K562 (cell line): ENCODE results near the gene CHGA. TPM values are rescaled to one million over a fixed set of nuclear protein-coding genes. Genes with fewer than 3 reads are reported as not detected.

Experiments
- ATAC-seq: fragments of 200-7000 bp; cut with Tn5 transposase; 3 replicates; pipeline ENCODE4 v1.9.1; 2020; ENCODE audit warnings: moderate library complexity
- BruUV-seq: library from RNA; stranded (reverse); fragments of 400-500 nt; replicated peaks from 2 replicates; lab custom pipeline; 2021; lab: Mats Ljungman, UMichigan
- CTCF ChIA-PET: fragments of 300-600 bp; formaldehyde crosslinking; extraction: SDS; loops from one replicate; lab custom pipeline; 2021; ENCODE audit warnings: low intra/inter-chr PET ratio; lab: Yijun Ruan, JAX
- POLR2A ChIA-PET: fragments of 300-600, 350-650 bp; sonication (Branson Sonifier 250); formaldehyde crosslinking; extraction: SDS; loops from one replicate; lab custom pipeline; 2021; ENCODE audit warnings: antibody characterized with exemption, inconsistent platforms; lab: Yijun Ruan, JAX
- DNase-seq, 4 experiments: peaks; one replicate each; pipeline versions ENCODE4 v3.0.0 to v3.0.0-alpha.2; 2011 to 2018; ENCODE audit warnings: low spot score in 3 of 4, mixed read lengths in 3 of 4; ENCODE audit errors: extremely low read depth in 1 of 4
- FAIRE-seq: peaks from 2 replicates; lab custom pipeline; 2011; peaks lifted over from hg19 to GRCh38; lab: Jason Lieb, UNC
- H2AFZ ChIP-seq: 2 replicates; pipeline ENCODE4 v1.6.0; 2011; ENCODE audit warnings: low read depth, low read length, control low read depth, inconsistent platforms
- H3K27ac ChIP-seq: fragments of 200-600 bp; 3 replicates; pipeline ENCODE4 v1.8.0; 2011; ENCODE audit warnings: low read depth, mild to moderate bottlenecking, control low read depth, inconsistent platforms, low read length, moderate library complexity, mixed read lengths; ENCODE audit errors: extremely low read depth
- H3K27me3 ChIP-seq, 2 experiments: fragments of 300-600 bp in 1 of 2; 2 replicates in 1 of 2; 3 replicates in 1 of 2; pipeline versions ENCODE4 v1.6.0 to v1.8.0; 2011; ENCODE audit warnings: inconsistent platforms in 2 of 2, low read length in 2 of 2, mild to moderate bottlenecking in 1 of 2, mixed read lengths in 1 of 2, moderate library complexity in 1 of 2; ENCODE audit not compliant: control insufficient read depth in 2 of 2, insufficient read depth in 2 of 2
- H3K36me3 ChIP-seq: fragments of 300-600 bp; 3 replicates; pipeline ENCODE4 v1.8.0; 2011; ENCODE audit warnings: mild to moderate bottlenecking, low read length, inconsistent platforms; ENCODE audit not compliant: control insufficient read depth, insufficient read depth
- H3K4me1 ChIP-seq, 2 experiments: fragments of 200-600 bp in 1 of 2; replicated peaks in 1 of 2; 2 replicates in 1 of 2; 3 replicates in 1 of 2; pipeline versions ENCODE4 v1.5.1 to v1.8.0; 2011; ENCODE audit warnings: inconsistent platforms in 2 of 2, low read length in 2 of 2, mild to moderate bottlenecking in 1 of 2, mixed read lengths in 1 of 2, moderate library complexity in 1 of 2; ENCODE audit not compliant: control insufficient read depth in 2 of 2, insufficient read depth in 2 of 2
- H3K4me2 ChIP-seq: 2 replicates; pipeline ENCODE4 v1.6.1; 2011; ENCODE audit warnings: low read length, control low read depth, inconsistent platforms, mixed read lengths; ENCODE audit not compliant: insufficient read depth
- H3K4me3 ChIP-seq: fragments of 200-600 bp; sonication (generic), shearing (Covaris generic); 2 replicates; pipeline ENCODE4 v1.5.1; 2016; ENCODE audit warnings: control low read depth, inconsistent platforms
- H3K79me2 ChIP-seq: fragments of 200-600 bp; 3 replicates; pipeline ENCODE4 v1.8.0; 2011; ENCODE audit warnings: low read length, inconsistent platforms; ENCODE audit not compliant: control insufficient read depth, insufficient read depth
- H3K9ac ChIP-seq, 2 experiments: 2 replicates each; pipeline versions ENCODE4 v1.6.0 to v1.6.1; 2011; ENCODE audit warnings: low read depth in 2 of 2, low read length in 2 of 2, control low read depth in 1 of 2, inconsistent platforms in 1 of 2, mild to moderate bottlenecking in 1 of 2, mixed read lengths in 1 of 2; ENCODE audit not compliant: insufficient read depth in 1 of 2
- H3K9me1 ChIP-seq: one replicate; pipeline ENCODE4 v1.6.0; 2011; ENCODE audit warnings: inconsistent platforms, mild to moderate bottlenecking, low read length, moderate library complexity; ENCODE audit not compliant: control insufficient read depth, insufficient read depth
- H3K9me3 ChIP-seq: replicated peaks from 2 replicates; pipeline ENCODE4 v1.5.1; 2011; ENCODE audit warnings: low read depth, low read length, inconsistent platforms; ENCODE audit not compliant: control insufficient read depth, insufficient read depth
- H4K20me1 ChIP-seq: replicated peaks from 2 replicates; pipeline ENCODE4 v1.6.1; 2011; ENCODE audit warnings: low read length, inconsistent platforms, mixed read lengths; ENCODE audit not compliant: control insufficient read depth, insufficient read depth
- FOXM1 ChIP-seq, 2 experiments: fragments of 450-650 bp in 1 of 2; sonication (generic) in 1 of 2; formaldehyde crosslinking in 1 of 2; IDR thresholded peaks; 2 replicates each; pipeline versions ENCODE4 v1.6.1 to v1.9.0; 2017 to 2022; ENCODE audit warnings: low read depth in 2 of 2, mild to moderate bottlenecking in 2 of 2, missing genetic modification reagents in 1 of 2, moderate library complexity in 1 of 2
- JUND ChIP-seq, 2 experiments: IDR thresholded peaks; 2 replicates in 1 of 2; 3 replicates in 1 of 2; pipeline ENCODE4 v1.6.1; 2011; ENCODE audit warnings: borderline replicate concordance in 2 of 2, low read depth in 2 of 2, low read length in 2 of 2, improper control_type of control experiment in 1 of 2, missing biosample characterization in 1 of 2, missing genetic modification characterization in 1 of 2, missing genetic modification reagents in 1 of 2
- MYC ChIP-seq, 2 experiments: fragments of 250-450 bp in 1 of 2; sonication (Bioruptor Pico) in 1 of 2; IDR thresholded peaks; 2 replicates each; pipeline versions ENCODE4 v1.5.1 to v1.6.1; 2012 to 2021; ENCODE audit warnings: low read depth in 2 of 2, borderline replicate concordance in 1 of 2, improper control_type of control experiment in 1 of 2, low read length in 1 of 2, mild to moderate bottlenecking in 1 of 2, moderate library complexity in 1 of 2
- NFRKB ChIP-seq: fragments of 450-650 bp; IDR thresholded peaks from 2 replicates; pipeline ENCODE4 v1.6.1; 2016; ENCODE audit warnings: low read depth
- NFYB ChIP-seq: IDR thresholded peaks from 2 replicates; pipeline ENCODE4 v1.6.1; 2011; ENCODE audit warnings: mild to moderate bottlenecking, moderate library complexity; ENCODE audit not compliant: insufficient read length; ENCODE audit errors: extremely low read depth
- SMAD2 ChIP-seq: fragments of 150-350 bp; IDR thresholded peaks from 2 replicates; pipeline ENCODE4 v1.6.1; 2014; ENCODE audit warnings: low read depth, mild to moderate bottlenecking, low read length
- TAF15 ChIP-seq: fragments of 200-400 bp; formaldehyde crosslinking; IDR thresholded peaks from 2 replicates; pipeline ENCODE4 v1.6.1; 2017; ENCODE audit warnings: mild to moderate bottlenecking, low read depth, low read length, moderate library complexity
- WGBS: fragments of 100-300 bp; shearing (Covaris generic); methylation state at CpG from one replicate; pipeline ENCODE4 v1.1.6; 2016; ENCODE audit warnings: low coverage, mixed read lengths; ENCODE audit not compliant: insufficient coverage; ENCODE audit errors: missing lambda C conversion rate; 5-methylcytosine and 5-hydroxymethylcytosine counted together
- in situ Hi-C: fragments of 300-500 bp; cut with MboI; formaldehyde crosslinking; loops from 4 replicates; pipeline ENCODE4 v1.15.0; 2018; ENCODE audit warnings: inconsistent platforms, mixed read lengths
- intact Hi-C: fragments of 100-400 bp; cut with micrococcal nuclease; formaldehyde crosslinking; loops from 2 replicates; pipeline ENCODE4 v1.14.2; 2022
- polyA plus RNA-seq, 8 experiments: library from polyadenylated mRNA; depleted of rRNA in 4 of 8; stranded (reverse) in 5 of 8; unstranded in 3 of 8; fragments of >200 nt; fragmentation: Nextera tagmentation in 2 of 8; fragmentation: Illumina TruSeq in 1 of 8; extraction: Ambion mirVana in 2 of 8; extraction: Trizol in 1 of 8; gene quantifications; 2 replicates each; pipeline versions ENCODE4 v1.2.1 to v1.2.3, GENCODE V29; 2011 to 2014; ENCODE audit warnings: inconsistent platforms in 1 of 8, missing spikeins in 1 of 8
- total RNA-seq, 7 experiments: library from RNA; depleted of rRNA in 6 of 7; stranded (reverse); fragments of >200 nt in 6 of 7; fragmentation: Illumina TruSeq in 2 of 7; extraction: Trizol in 2 of 7; gene quantifications; 2 replicates each; pipeline versions ENCODE4 v1.2.1 to v1.2.3, GENCODE V29; 2011 to 2021; ENCODE audit warnings: low replicate concordance in 1 of 7
- TF ChIP-seq, protein P1 (sequence below): fragments of 200-800 bp; sonication (Bioruptor generic); IDR thresholded peaks from 2 replicates; pipeline ENCODE4 v1.6.1; 2017; ENCODE audit warnings: missing genetic modification characterization, missing compliant biosample characterization

CHGA gene
- total and polyA plus RNA-seq, 9 of the 15 experiments (the other 6 are each of a cell fraction or from before 2014, with no cell fraction given) = not detected

DNA sequence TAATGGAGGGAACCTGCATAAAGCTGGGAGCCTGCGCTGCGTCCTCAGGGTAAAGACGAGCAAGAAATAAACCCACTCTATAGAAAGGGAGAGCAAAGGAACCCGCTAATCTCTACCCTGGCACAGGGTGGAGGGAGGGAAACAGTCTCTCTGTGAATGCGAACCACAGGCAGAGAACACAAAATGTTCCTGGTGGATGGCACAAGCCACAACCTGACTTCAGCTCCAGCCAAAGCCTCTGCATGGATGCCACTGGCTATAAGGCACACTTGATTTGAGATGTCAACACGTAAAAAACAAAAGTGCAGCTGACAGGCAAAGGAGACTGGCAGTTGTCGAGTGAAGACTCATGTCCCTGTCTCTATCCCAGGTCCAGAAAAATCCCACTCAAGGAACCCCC is 32.4 kb downstream of the CHGA start:
- no peak overlapping the region for H3K9ac ChIP-seq
- BruUV-seq = no TSS peak
- in situ Hi-C loops (loop anchor here (10.0 kb wide), 1 partner anchor 189 kb away; no protein-coding TSS in a partner anchor), intact Hi-C loops (no loop called here)
- no peaks in the 10 kb centered on the region for H3K27me3 ChIP-seq
- FAIRE-seq = no peak
- TF ChIP-seq FOXM1 (IDR thresholded peaks at IDR 0.05; ENCODE audit: low read depth) = no peak
- no peak for TF ChIP-seq FOXM1 (CRISPR knock-in tag; IDR thresholded peaks at IDR 0.05; ENCODE audit: low read depth)
- TF ChIP-seq JUND (IDR thresholded peaks at IDR 0.05; ENCODE audit: borderline replicate concordance, low read depth, low read length) = no peak
- no peak for TF ChIP-seq JUND (tag; IDR thresholded peaks at IDR 0.05; ENCODE audit: borderline replicate concordance, low read depth, low read length)
- TF ChIP-seq TAF15 = no peak
- TF ChIP-seq NFRKB = no peak
- no peak for TF ChIP-seq MYC (IDR thresholded peaks at IDR 0.05; ENCODE audit: low read depth, low read length)
- no peak for TF ChIP-seq MYC (CRISPR knock-in tag; IDR thresholded peaks at IDR 0.05; ENCODE audit: borderline replicate concordance, low read depth)
- no peak for TF ChIP-seq SMAD2
- TF ChIP-seq, protein P1, sequence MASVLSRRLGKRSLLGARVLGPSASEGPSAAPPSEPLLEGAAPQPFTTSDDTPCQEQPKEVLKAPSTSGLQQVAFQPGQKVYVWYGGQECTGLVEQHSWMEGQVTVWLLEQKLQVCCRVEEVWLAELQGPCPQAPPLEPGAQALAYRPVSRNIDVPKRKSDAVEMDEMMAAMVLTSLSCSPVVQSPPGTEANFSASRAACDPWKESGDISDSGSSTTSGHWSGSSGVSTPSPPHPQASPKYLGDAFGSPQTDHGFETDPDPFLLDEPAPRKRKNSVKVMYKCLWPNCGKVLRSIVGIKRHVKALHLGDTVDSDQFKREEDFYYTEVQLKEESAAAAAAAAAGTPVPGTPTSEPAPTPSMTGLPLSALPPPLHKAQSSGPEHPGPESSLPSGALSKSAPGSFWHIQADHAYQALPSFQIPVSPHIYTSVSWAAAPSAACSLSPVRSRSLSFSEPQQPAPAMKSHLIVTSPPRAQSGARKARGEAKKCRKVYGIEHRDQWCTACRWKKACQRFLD (CRISPR knock-in tag) = no peak
- TF ChIP-seq NFYB = no peak
- no peak for ATAC-seq
- peaks cover 0 to 5% of the 10 kb centered on the region in 2 experiments; a peak in 2 of 5 replicates for H3K4me1 ChIP-seq
- H2AFZ ChIP-seq = no peak overlapping the region
- no peak overlapping the region for H3K27ac ChIP-seq
- ChIA-PET POLR2A (interaction anchor here (0.5 kb wide), 1 partner anchor 814 kb away, joined by 3 read pairs; no protein-coding TSS in a partner anchor), CTCF (no interaction called here)
- H3K9me3 ChIP-seq = no peaks in the 10 kb centered on the region
- no peak for DNase-seq
- H3K4me3 ChIP-seq = no peak overlapping the region
- peaks cover 20% of the 10 kb centered on the region; the same call in 1 of the 3 replicates for H3K36me3 ChIP-seq
- 67% methylated on average over 5 of the region's 7 CpGs for WGBS
- H3K79me2 ChIP-seq = no peaks in the 10 kb centered on the region
- H3K9me1 ChIP-seq = no peaks in the 10 kb centered on the region
- H4K20me1 ChIP-seq = 0 out of 2 replicates have a peak, but pooled peaks cover 5% of the 10 kb centered on the region
- H3K4me2 ChIP-seq = no peak overlapping the region
